ENCODE results near the gene RTF1. TPM values are rescaled to one million over a fixed set of nuclear protein-coding genes. Genes with fewer than 3 reads are reported as not detected.
A peak's percentile ranks its signal among the peaks of the same experiment; 100 is the strongest.

The RTF1 gene
- polyA plus RNA-seq, 1 donor from 2014 or later, result 39.2 TPM

- no peak overlapping the region for H3K4me3 Mint-ChIP-seq
Measured at GRCh38 chr15:41487802-41488201, 70.9 kb downstream of the RTF1 start.

GRCh38 chr15:41489641-41490040 is 72.7 kb downstream of the RTF1 start:
- Mint-ChIP-seq H3K36me3 (peaks cover 1% of the 10 kb centered on the region), H3K4me3 (no peak overlapping the region), H3K27ac (no peak overlapping the region), H3K27me3 (peaks cover 28% of the 10 kb centered on the region), H3K4me1 (peaks cover 6 to 9% (median 9%) of the 10 kb centered on the region in 3 donors), H3K9me3 (no peaks in the 10 kb centered on the region)

More at GRCh38 chr15:41487802-41488201, 70.9 kb downstream of the RTF1 start:
- peaks cover 11 to 17% (median 13%) of the 10 kb centered on the region in 3 donors for H3K4me1 Mint-ChIP-seq
- H3K27ac Mint-ChIP-seq, result peak overlapping the region in 1 of 3 donors; percentile 60
- peaks cover 24% of the 10 kb centered on the region for H3K27me3 Mint-ChIP-seq
- no peaks in the 10 kb centered on the region for H3K9me3 Mint-ChIP-seq
- peaks cover 1% of the 10 kb centered on the region for H3K36me3 Mint-ChIP-seq

GRCh38 chr15:41490355-41490754 is 73.5 kb downstream of the RTF1 start:
- Mint-ChIP-seq H3K27me3 (peaks cover 33% of the 10 kb centered on the region), H3K36me3 (peaks cover 1% of the 10 kb centered on the region), H3K4me1 (peaks cover 6 to 9% (median 9%) of the 10 kb centered on the region in 3 donors), H3K9me3 (no peaks in the 10 kb centered on the region), H3K27ac (no peak overlapping the region), H3K4me3 (no peak overlapping the region)

- Mint-ChIP-seq H3K4me1 (peaks cover 9 to 12% (median 9%) of the 10 kb centered on the region in 3 donors), H3K9me3 (no peaks in the 10 kb centered on the region), H3K36me3 (peaks cover 1% of the 10 kb centered on the region), H3K4me3 (peak overlapping the region in 1 of 4 donors; percentile 86), H3K27me3 (peaks cover 35% of the 10 kb centered on the region), H3K27ac (no peak overlapping the region)
Measured at GRCh38 chr15:41491889-41492288, 75.0 kb downstream of the RTF1 start.

- peak overlapping the region in 1 of 3 donors; percentile 18 for H3K27ac Mint-ChIP-seq
- no peaks in the 10 kb centered on the region for H3K9me3 Mint-ChIP-seq
- peaks cover 1% of the 10 kb centered on the region for H3K36me3 Mint-ChIP-seq
- H3K4me3 Mint-ChIP-seq, result peak overlapping the region; percentile 82 to 93 (median 84)
- H3K27me3 Mint-ChIP-seq, result peaks cover 38% of the 10 kb centered on the region
- H3K4me1 Mint-ChIP-seq, result peaks cover 9 to 12% (median 9%) of the 10 kb centered on the region in 3 donors
Measured at GRCh38 chr15:41492597-41493204, 75.8 kb downstream of the RTF1 start.

- Mint-ChIP-seq H3K36me3 (peaks cover 1% of the 10 kb centered on the region), H3K27ac (peak within 1 kb of the TSS in 1 of 3 donors; percentile 18), H3K9me3 (peaks cover 0 to under 1% (median 0%) of the 10 kb centered on the region in 3 donors)
Measured at GRCh38 chr15:41493205-41493901, 76.5 kb downstream of the RTF1 start, which contains the start of gene ITPKA. ITPKA (plus strand) TSS chr15:41493874; CDS start chr15:41493928, 54 bp downstream.

GRCh38 chr15:41493902-41494189 is 77.0 kb downstream of the RTF1 start:
- Mint-ChIP-seq H3K27me3 (peaks cover 45% of the 10 kb centered on the region), H3K36me3 (peaks cover 1% of the 10 kb centered on the region), H3K4me1 (peaks cover 9 to 12% (median 9%) of the 10 kb centered on the region in 3 donors), H3K4me3 (no peak overlapping the region), H3K9me3 (peaks cover 0 to 2% (median 0%) of the 10 kb centered on the region in 3 donors), H3K27ac (no peak overlapping the region)

More at GRCh38 chr15:41493205-41493901, 76.5 kb downstream of the RTF1 start, which contains the start of gene ITPKA:
- peak within 1 kb of the TSS; percentile 82 to 93 (median 86) for H3K4me3 Mint-ChIP-seq
- peaks cover 40% of the 10 kb centered on the region for H3K27me3 Mint-ChIP-seq
- peaks cover 9 to 12% (median 9%) of the 10 kb centered on the region in 3 donors for H3K4me1 Mint-ChIP-seq

GRCh38 chr15:41494190-41494921 is 77.5 kb downstream of the RTF1 start:
- Mint-ChIP-seq H3K4me3 (peak overlapping the region; percentile 75 to 86 (median 81)), H3K9me3 (peaks cover 0 to 2% (median 0%) of the 10 kb centered on the region in 3 donors), H3K4me1 (peaks cover 9 to 12% (median 9%) of the 10 kb centered on the region in 3 donors), H3K27ac (no peak overlapping the region), H3K36me3 (peaks cover 1% of the 10 kb centered on the region), H3K27me3 (peaks cover 49% of the 10 kb centered on the region)

- Mint-ChIP-seq H3K9me3 (peaks cover 0 to 2% (median 0%) of the 10 kb centered on the region in 3 donors), H3K4me1 (peaks cover 9 to 12% (median 12%) of the 10 kb centered on the region in 3 donors), H3K4me3 (peak overlapping the region; percentile 66 to 77 (median 76)), H3K36me3 (peaks cover 1% of the 10 kb centered on the region), H3K27me3 (peaks cover 52% of the 10 kb centered on the region), H3K27ac (peak overlapping the region in 1 of 3 donors; percentile 70)
Measured at GRCh38 chr15:41494922-41495735, 78.2 kb downstream of the RTF1 start.

GRCh38 chr15:41495736-41496599 is 79.1 kb downstream of the RTF1 start:
- Mint-ChIP-seq H3K9me3 (peaks cover 0 to 2% (median 0%) of the 10 kb centered on the region in 3 donors), H3K4me3 (peak overlapping the region in 3 of 4 donors; percentile 77 to 78 (median 77)), H3K27ac (no peak overlapping the region), H3K36me3 (peaks cover 1% of the 10 kb centered on the region), H3K27me3 (peaks cover 57% of the 10 kb centered on the region), H3K4me1 (peaks cover 10 to 16% (median 11%) of the 10 kb centered on the region in 3 donors)

- peaks cover 45% of the 10 kb centered on the region for H3K27me3 Mint-ChIP-seq
- peak overlapping the region in 1 of 4 donors; percentile 56 for H3K4me3 Mint-ChIP-seq
- no peaks in the 10 kb centered on the region for H3K36me3 Mint-ChIP-seq
- H3K4me1 Mint-ChIP-seq, result peaks cover 8 to 14% (median 12%) of the 10 kb centered on the region in 3 donors
- peaks cover 0 to 2% (median 0%) of the 10 kb centered on the region in 3 donors for H3K9me3 Mint-ChIP-seq
- H3K27ac Mint-ChIP-seq, result peak overlapping the region in 1 of 3 donors; percentile 68
Measured at GRCh38 chr15:41498657-41499056, 81.8 kb downstream of the RTF1 start.

GRCh38 chr15:41499109-41499851 is 82.4 kb downstream of the RTF1 start:
- Mint-ChIP-seq H3K4me1 (peaks cover 8 to 15% (median 12%) of the 10 kb centered on the region in 3 donors), H3K27me3 (peaks cover 45% of the 10 kb centered on the region), H3K27ac (no peak overlapping the region), H3K36me3 (no peaks in the 10 kb centered on the region), H3K9me3 (peaks cover 0 to 2% (median 0%) of the 10 kb centered on the region in 3 donors), H3K4me3 (peak overlapping the region in 3 of 4 donors; percentile 31 to 56 (median 35))
